Measurements from ENCODE around the gene NUSAP1. TPM values are rescaled to one million over a fixed set of nuclear protein-coding genes. Genes with fewer than 3 reads are reported as not detected.
"Not testable (repeated sequence)": the region's sequence is repeated elsewhere in the genome, so short reads cannot be mapped to it uniquely, and the experiment has no call there.

The NUSAP1 gene, protein sequence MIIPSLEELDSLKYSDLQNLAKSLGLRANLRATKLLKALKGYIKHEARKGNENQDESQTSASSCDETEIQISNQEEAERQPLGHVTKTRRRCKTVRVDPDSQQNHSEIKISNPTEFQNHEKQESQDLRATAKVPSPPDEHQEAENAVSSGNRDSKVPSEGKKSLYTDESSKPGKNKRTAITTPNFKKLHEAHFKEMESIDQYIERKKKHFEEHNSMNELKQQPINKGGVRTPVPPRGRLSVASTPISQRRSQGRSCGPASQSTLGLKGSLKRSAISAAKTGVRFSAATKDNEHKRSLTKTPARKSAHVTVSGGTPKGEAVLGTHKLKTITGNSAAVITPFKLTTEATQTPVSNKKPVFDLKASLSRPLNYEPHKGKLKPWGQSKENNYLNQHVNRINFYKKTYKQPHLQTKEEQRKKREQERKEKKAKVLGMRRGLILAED
- 12.9 to 15.7 TPM (median 12.9 TPM) in 3 replicates for total RNA-seq
- long read RNA-seq, transcript NUSAP1-201 (11 exons, 2,409 nt), result minor isoform, 8 of 63 reads
- long read RNA-seq, transcript NUSAP1-208 (11 exons, 1,629 nt), result major isoform, 17 of 63 reads
- long read RNA-seq, transcript NUSAP1-202 (11 exons, 2,274 nt), result minor isoform, 9 of 63 reads
- long read RNA-seq, partial matches to known transcripts, result 0 of 63 reads
- long read RNA-seq, other reads (novel, unspliced or antisense), result 24 of 63 reads

DNA sequence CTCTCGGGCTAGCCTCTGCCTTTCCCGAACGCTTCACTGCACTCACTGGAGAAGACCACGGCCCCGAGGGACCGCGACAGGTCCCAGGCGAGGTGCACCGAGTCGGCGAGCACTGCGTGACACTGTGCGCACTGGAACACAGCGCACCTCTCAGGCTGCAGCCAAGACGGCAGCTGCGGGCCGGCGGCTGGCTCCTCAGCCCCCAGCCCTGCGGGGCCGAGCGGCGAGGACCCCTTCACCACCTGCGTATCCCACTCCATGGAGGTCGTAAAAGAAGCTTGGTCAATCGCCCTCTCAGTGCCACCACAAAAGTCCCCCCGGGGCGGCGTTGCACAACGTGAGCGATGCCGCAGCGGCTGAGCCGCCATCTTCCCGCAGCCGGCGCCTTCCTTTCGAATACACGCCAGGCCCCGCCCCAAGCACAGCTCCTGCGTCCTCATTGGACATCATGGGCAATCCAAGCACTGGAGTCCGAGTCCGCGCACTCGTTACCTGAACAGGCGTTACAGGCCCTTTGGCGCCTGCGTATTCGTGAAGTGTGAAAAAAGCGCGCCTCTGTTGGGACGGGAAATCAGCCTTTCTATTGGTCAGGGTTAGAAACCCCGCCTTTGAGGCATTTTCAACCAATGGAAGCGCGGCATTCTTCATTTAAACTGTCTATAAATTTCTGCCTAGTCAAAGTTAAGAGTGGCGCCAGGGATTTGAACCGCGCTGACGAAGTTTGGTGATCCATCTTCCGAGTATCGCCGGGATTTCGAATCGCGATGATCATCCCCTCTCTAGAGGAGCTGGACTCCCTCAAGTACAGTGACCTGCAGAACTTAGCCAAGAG, at the start of gene NUSAP1, which contains the start of gene OIP5:
Gene NUSAP1 (plus strand): TSS at position 688 of the 832 bp plus-strand sequence. CDS start 77 bp downstream, at position 765.
Gene OIP5 (minus strand): TSS at position 398 of the 832 bp plus-strand sequence. CDS start 30 bp downstream, at position 368.
- H3K27ac Mint-ChIP-seq (ENCODE audit: unreplicated experiment), result peak within 1 kb of the TSS; percentile 95
- peak; percentile 99 for DNase-seq (ENCODE audit: low spot score)

DNA sequence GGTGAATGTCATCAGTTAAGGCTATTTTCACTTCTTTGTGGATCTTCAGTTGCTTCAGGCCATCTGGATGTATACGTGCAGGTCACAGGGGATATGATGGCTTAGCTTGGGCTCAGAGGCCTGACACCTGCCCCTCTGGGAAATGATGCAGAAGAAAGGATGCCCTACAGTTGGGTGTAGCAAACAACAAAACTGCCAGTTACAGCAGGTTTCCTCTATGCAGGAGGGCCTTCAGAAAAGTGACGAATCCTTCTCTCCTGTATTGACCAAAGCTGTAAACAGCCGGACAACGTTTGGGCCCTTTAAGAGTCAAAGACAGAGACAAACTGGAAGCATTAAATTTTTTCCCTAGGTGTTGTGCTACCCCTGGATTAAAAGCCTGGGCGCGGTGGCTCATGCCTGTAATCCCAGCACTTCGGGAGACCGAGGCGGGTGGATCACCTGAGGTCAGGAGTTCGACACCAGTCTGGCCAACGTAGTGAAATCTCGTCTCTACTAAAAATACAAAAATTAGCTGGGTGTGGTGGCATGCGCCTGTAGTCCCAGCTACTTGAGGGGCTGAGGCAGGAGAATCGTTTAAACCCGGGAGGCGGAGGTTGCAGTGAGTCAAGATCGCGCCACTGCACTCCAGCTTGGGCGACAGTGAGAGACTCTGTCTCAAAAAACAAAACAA, 49.6 kb upstream of the NUSAP1 start:
- H3K27ac Mint-ChIP-seq (ENCODE audit: unreplicated experiment), result peak overlapping the region; percentile 91
- peaks cover 27% of the 10 kb centered on the region for H3K36me3 Mint-ChIP-seq (ENCODE audit: low read depth)
- H3K9me3 Mint-ChIP-seq (ENCODE audit: low read depth); H3K27me3 Mint-ChIP-seq (ENCODE audit: low read depth); DNase-seq (ENCODE audit: low spot score): not testable (repeated sequence)
- H3K4me1 Mint-ChIP-seq (ENCODE audit: low read depth), result peaks cover 39% of the 10 kb centered on the region
- peak overlapping the region; percentile 97 for H3K4me3 Mint-ChIP-seq (ENCODE audit: unreplicated experiment)

More for the DNA sequence above, at the start of gene NUSAP1, which contains the start of gene OIP5:
- TF ChIP-seq, protein P1, sequence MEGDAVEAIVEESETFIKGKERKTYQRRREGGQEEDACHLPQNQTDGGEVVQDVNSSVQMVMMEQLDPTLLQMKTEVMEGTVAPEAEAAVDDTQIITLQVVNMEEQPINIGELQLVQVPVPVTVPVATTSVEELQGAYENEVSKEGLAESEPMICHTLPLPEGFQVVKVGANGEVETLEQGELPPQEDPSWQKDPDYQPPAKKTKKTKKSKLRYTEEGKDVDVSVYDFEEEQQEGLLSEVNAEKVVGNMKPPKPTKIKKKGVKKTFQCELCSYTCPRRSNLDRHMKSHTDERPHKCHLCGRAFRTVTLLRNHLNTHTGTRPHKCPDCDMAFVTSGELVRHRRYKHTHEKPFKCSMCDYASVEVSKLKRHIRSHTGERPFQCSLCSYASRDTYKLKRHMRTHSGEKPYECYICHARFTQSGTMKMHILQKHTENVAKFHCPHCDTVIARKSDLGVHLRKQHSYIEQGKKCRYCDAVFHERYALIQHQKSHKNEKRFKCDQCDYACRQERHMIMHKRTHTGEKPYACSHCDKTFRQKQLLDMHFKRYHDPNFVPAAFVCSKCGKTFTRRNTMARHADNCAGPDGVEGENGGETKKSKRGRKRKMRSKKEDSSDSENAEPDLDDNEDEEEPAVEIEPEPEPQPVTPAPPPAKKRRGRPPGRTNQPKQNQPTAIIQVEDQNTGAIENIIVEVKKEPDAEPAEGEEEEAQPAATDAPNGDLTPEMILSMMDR (IDR thresholded peaks at IDR 0.05), result peak; percentile 90
- H3K4me3 Mint-ChIP-seq (ENCODE audit: unreplicated experiment), result peak within 1 kb of the TSS; percentile 97
- no peaks in the 10 kb centered on the region for H3K9me3 Mint-ChIP-seq (ENCODE audit: low read depth)
- H3K27me3 Mint-ChIP-seq (ENCODE audit: low read depth), result no peaks in the 10 kb centered on the region
- peaks cover 25% of the 10 kb centered on the region for H3K4me1 Mint-ChIP-seq (ENCODE audit: low read depth)
- no peaks in the 10 kb centered on the region for H3K36me3 Mint-ChIP-seq (ENCODE audit: low read depth)

DNA sequence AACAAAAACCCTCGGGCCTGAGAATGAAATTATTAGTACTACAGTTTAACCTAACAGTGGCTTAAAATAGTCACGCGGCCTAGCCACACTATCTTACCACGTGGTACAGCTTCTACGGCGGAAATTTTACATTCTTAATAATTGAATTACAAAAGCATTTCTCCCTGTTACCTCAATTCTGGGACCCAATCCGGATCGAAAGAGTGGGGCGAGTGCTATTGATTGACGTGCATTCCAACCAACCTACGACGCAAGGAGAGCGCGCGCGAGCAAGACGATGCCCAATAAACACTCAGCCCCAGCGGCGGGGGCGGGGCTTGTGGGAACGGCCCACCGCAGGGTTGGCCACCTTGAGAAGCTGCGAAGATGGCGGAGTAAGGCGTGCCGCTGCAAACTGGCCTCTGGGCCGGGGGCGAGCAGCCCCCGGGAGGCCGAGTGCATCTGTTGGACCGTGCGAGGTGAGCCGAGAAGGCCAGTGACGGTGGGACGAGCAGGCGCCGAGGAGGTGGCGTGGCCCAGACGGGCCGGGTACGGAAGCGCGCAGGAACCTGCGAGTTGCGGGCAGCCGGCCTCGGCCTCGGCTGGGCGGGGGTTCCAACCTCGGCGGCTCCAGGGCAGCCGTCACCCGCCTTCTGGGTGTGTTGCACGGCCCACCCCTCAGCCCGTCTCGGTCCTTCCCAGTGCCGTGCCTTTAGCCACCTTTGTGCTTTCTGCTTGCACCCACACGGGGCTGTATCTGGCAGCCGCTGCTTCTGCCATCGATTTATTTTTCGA, 48.8 kb upstream of the NUSAP1 start:
- Mint-ChIP-seq H3K36me3 (ENCODE audit: low read depth) (peaks cover 26% of the 10 kb centered on the region), H3K27me3 (ENCODE audit: low read depth) (no peaks in the 10 kb centered on the region), H3K27ac (ENCODE audit: unreplicated experiment) (peak overlapping the region; percentile 96), H3K4me3 (ENCODE audit: unreplicated experiment) (peak overlapping the region; percentile 97), H3K4me1 (ENCODE audit: low read depth) (peaks cover 39% of the 10 kb centered on the region), H3K9me3 (ENCODE audit: low read depth) (no peaks in the 10 kb centered on the region)
- TF ChIP-seq, protein P1 (IDR thresholded peaks at IDR 0.05), result no peak
- DNase-seq (ENCODE audit: low spot score), result peak; percentile 99

DNA sequence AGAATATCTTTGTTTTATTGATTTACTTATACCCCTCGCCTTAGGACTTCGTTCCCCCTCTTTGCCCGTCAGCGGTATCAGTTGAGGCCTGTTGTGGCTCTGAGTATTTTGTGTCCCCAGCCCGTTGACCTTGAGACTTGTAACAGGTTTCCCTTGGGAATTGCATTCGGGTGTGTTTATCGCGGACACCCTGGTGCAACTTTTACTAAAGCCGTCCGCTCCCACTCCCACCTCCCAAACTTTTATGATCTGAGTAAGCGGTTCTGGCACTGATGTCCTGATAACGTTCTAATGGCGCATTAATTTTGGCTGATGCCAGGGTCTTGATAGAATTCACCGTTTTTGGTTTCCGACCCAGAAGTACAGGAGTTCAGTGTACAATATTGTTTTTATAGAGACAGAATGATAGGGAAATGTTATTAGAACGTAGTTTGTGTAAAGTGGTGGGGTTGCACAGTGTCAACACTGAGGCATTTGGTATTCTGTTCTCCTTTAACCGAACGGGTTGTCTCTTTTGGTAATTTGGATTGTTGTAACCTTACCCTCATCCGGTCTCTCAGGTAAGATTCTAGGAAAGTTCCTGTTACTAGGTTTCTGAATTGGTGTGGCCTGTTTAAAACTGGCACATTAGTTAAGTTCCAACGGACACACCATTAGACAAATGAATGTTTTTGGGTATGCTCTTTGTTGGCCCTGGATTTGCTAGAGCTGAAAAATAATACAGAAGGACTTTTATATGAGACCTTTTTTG, 48.1 kb upstream of the NUSAP1 start:
- DNase-seq (ENCODE audit: low spot score), result no peak
- Mint-ChIP-seq H3K27me3 (ENCODE audit: low read depth) (no peaks in the 10 kb centered on the region), H3K9me3 (ENCODE audit: low read depth) (no peaks in the 10 kb centered on the region), H3K4me3 (ENCODE audit: unreplicated experiment) (peak overlapping the region; percentile 97), H3K4me1 (ENCODE audit: low read depth) (peaks cover 39% of the 10 kb centered on the region), H3K27ac (ENCODE audit: unreplicated experiment) (peak overlapping the region; percentile 96), H3K36me3 (ENCODE audit: low read depth) (peaks cover 23% of the 10 kb centered on the region)
- TF ChIP-seq, protein P1 (IDR thresholded peaks at IDR 0.05), result no peak
